ENCODE measurements around the gene GET4. TPM values are rescaled to one million over a fixed set of nuclear protein-coding genes. Genes with fewer than 3 reads are reported as not detected.

GET4 gene
- total RNA-seq, 1 experiment from 2014 or later: 44.8 TPM

GRCh38 chr7:899806-900205, 23.5 kb downstream of the GET4 start:
- H3K9me3 ChIP-seq (ENCODE audit: control insufficient read depth in 1 of 2, insufficient read depth in 1 of 2, low read depth in 1 of 2, low read length in 2 of 2): no peaks in the 10 kb centered on the region
- no peak overlapping the region for H3K9ac ChIP-seq (ENCODE audit: low read length)
- ChIA-PET CTCF (no interaction called here), POLR2A (no interaction called here), RAD21 (ENCODE audit: low non-redundant PET in 1 of 2, low total read pairs in 2 of 2, uncharacterized antibody in 2 of 2, unreplicated experiment in 2 of 2) (no interaction called here)
- DNase-seq (ENCODE audit: low read depth, low spot score) (no peak), ATAC-seq (no peak)
- H3K9me2 ChIP-seq (ENCODE audit: insufficient read depth): no peaks in the 10 kb centered on the region
- no peak overlapping the region for H3K4me2 ChIP-seq (ENCODE audit: low read length)
- no peak overlapping the region for H3K4me3 ChIP-seq (replicated peaks in 1 of 2; ENCODE audit: low read depth in 1 of 2, low read length in 2 of 2)
- intact Hi-C loops (cut with micrococcal nuclease): loop anchor here (10.0 kb wide), 1 partner anchor 165 kb away; no protein-coding TSS in a partner anchor
- H4K20me1 ChIP-seq (ENCODE audit: insufficient read depth): no peaks in the 10 kb centered on the region
- no peaks in the 10 kb centered on the region for H3K27me3 ChIP-seq (ENCODE audit: insufficient read depth, low read length)
- BruUV-seq (replicated peaks): no TSS peak
- peaks cover 4 to 15% of the 10 kb centered on the region in 2 experiments; a peak in 2 of 4 replicates for H3K36me3 ChIP-seq (ENCODE audit: control insufficient read depth in 1 of 2, insufficient read depth in 2 of 2, low read length in 2 of 2)
- no peak overlapping the region for H2AFZ ChIP-seq (ENCODE audit: low read depth, low read length, poor library complexity, severe bottlenecking)
- TF ChIP-seq POLR2AphosphoS5 (IDR thresholded peaks at IDR 0.05; ENCODE audit: low read depth, low read length) (no peak), SIN3A (IDR thresholded peaks at IDR 0.05; ENCODE audit: low read depth) (no peak)
- peaks cover 7 to 9% of the 10 kb centered on the region in 2 experiments for H3K4me1 ChIP-seq (ENCODE audit: control insufficient read depth in 1 of 2, insufficient read depth in 2 of 2, low read length in 2 of 2)
- H3K79me2 ChIP-seq (ENCODE audit: insufficient read depth, low read length): no peaks in the 10 kb centered on the region
- H3K27ac ChIP-seq (ENCODE audit: low read depth, low read length): no peak overlapping the region; the same call in 1 of the 2 replicates

- H3K4me3 ChIP-seq (replicated peaks in 1 of 2; ENCODE audit: low read depth in 1 of 2, low read length in 2 of 2): no peak overlapping the region
- H3K36me3 ChIP-seq (ENCODE audit: control insufficient read depth in 1 of 2, insufficient read depth in 2 of 2, low read length in 2 of 2): peaks cover 4 to 12% of the 10 kb centered on the region in 2 experiments; a peak in 2 of 4 replicates
- intact Hi-C loops (cut with micrococcal nuclease): loop anchor here (10.0 kb wide), 1 partner anchor 164 kb away; no protein-coding TSS in a partner anchor
- CTCF ChIA-PET: no interaction called here
- no peak for ATAC-seq
- H3K27me3 ChIP-seq (ENCODE audit: insufficient read depth, low read length): 0 out of 2 replicates have a peak, but pooled peaks cover under 1% of the 10 kb centered on the region
- H3K4me2 ChIP-seq (ENCODE audit: low read length): no peak overlapping the region
- no TSS peak for BruUV-seq (replicated peaks)
- H3K9me3 ChIP-seq (ENCODE audit: control insufficient read depth in 1 of 2, insufficient read depth in 1 of 2, low read depth in 1 of 2, low read length in 2 of 2): no peaks in the 10 kb centered on the region
- no peak overlapping the region for H2AFZ ChIP-seq (ENCODE audit: low read depth, low read length, poor library complexity, severe bottlenecking)
- H3K27ac ChIP-seq (ENCODE audit: low read depth, low read length): peak overlapping the region; percentile 35; the same call in 1 of the 2 replicates
- no peaks in the 10 kb centered on the region for H4K20me1 ChIP-seq (ENCODE audit: insufficient read depth)
- RAD21 ChIA-PET (ENCODE audit: low non-redundant PET in 1 of 2, low total read pairs in 2 of 2, uncharacterized antibody in 2 of 2, unreplicated experiment in 2 of 2): no interaction called here
- no peaks in the 10 kb centered on the region for H3K79me2 ChIP-seq (ENCODE audit: insufficient read depth, low read length)
- H3K9ac ChIP-seq (ENCODE audit: low read length): no peak overlapping the region
- H3K4me1 ChIP-seq (ENCODE audit: control insufficient read depth in 1 of 2, insufficient read depth in 2 of 2, low read length in 2 of 2): peaks cover 7 to 9% of the 10 kb centered on the region in 2 experiments
- no peak for DNase-seq (ENCODE audit: low read depth, low spot score)
- H3K9me2 ChIP-seq (ENCODE audit: insufficient read depth): no peaks in the 10 kb centered on the region
- POLR2A ChIA-PET: no interaction called here
- TF ChIP-seq EZH2phosphoT487 (IDR thresholded peaks at IDR 0.05; ENCODE audit: borderline replicate concordance) (no peak), REST (IDR thresholded peaks at IDR 0.05; ENCODE audit: low read depth) (no peak), ZFX (IDR thresholded peaks at IDR 0.05) (no peak), SRF (IDR thresholded peaks at IDR 0.05; ENCODE audit: low read depth) (no peak), SP1 (IDR thresholded peaks at IDR 0.05; ENCODE audit: low read depth) (no peak), RAD21 (IDR thresholded peaks at IDR 0.05; ENCODE audit: low read depth) (no peak), CEBPB (IDR thresholded peaks at IDR 0.05; ENCODE audit: low read depth) (no peak), EGR1 (IDR thresholded peaks at IDR 0.05; ENCODE audit: low read depth) (no peak), TCF7L2 (IDR thresholded peaks at IDR 0.05; ENCODE audit: borderline replicate concordance, extremely low read depth, insufficient read depth, insufficient read length) (no peak), ATF3 (IDR thresholded peaks at IDR 0.05) (no peak), POLR2A (IDR thresholded peaks at IDR 0.05; ENCODE audit: borderline replicate concordance, extremely low read depth, insufficient read depth, insufficient read length) (no peak), FOSL1 (IDR thresholded peaks at IDR 0.05; ENCODE audit: low read depth) (no peak), YY1 (IDR thresholded peaks at IDR 0.05; ENCODE audit: extremely low read depth, insufficient replicate concordance, low read depth, low read length) (no peak), SIN3A (IDR thresholded peaks at IDR 0.05; ENCODE audit: low read depth) (no peak), CBX3 (IDR thresholded peaks at IDR 0.05; ENCODE audit: low read depth) (no peak), MAX (IDR thresholded peaks at IDR 0.05) (no peak), JUND (IDR thresholded peaks at IDR 0.05) (no peak)
Observed at GRCh38 chr7:900331-901040, 24.1 kb downstream of the GET4 start.
